HG03045 (cell line): ENCODE results near the gene GLS.
"Not testable (repeated sequence)": the region's sequence is repeated elsewhere in the genome, so short reads cannot be mapped to it uniquely, and the experiment has no call there.

Source experiments
- ATAC-seq: cut with Tn5 transposase; IDR thresholded peaks from one replicate; pipeline ENCODE4 v1.9.1; 2021; ENCODE audit warnings: mild to moderate bottlenecking, moderate library complexity; ENCODE audit not compliant: unreplicated experiment

The GLS gene

GRCh38 chr2:190882856-190883582, 2.4 kb downstream of the GLS start:
- no peak for ATAC-seq

- not testable (repeated sequence) for ATAC-seq
Observed at GRCh38 chr2:190885844-190886243, 5.2 kb downstream of the GLS start.

DNA sequence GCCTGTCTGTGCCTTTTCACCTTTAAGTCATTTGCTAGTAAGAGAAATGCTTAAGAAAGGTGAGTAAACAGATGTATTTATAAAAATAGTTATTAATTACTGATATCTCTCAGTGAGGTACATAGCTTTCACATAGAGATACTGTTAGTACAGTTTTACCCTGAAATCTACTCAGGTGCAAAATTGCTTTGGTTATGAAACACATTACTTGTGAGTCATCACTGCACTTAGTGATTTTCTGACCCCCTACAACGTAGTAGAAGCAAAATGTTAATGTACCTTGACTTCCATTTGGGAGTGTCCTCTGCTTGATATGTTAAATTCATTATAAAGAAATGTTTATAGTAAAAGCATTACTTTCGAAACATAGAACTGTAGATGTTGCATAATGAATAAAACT, 6.5 kb downstream of the GLS start:
- ATAC-seq, result peak; percentile 63

DNA sequence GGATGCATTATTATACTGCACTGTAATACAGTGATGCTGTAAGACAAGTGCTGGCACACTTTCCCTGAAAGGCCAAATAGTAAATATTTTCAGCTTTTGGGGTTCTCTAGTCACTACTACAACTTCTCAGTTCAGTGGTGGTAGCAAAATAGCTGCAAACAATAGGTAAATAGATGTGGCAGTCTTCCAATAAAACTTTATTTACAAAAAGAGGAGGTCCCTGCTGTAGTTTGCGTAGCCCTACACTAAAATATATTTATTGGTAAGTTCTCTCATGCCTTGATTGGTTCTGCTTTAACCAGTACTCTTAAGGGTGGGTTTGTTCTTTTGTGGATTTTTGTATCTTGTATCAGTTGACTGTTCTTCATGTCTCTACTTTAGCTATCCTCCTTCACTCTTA, 7.8 kb downstream of the GLS start:
- ATAC-seq, result no peak

DNA sequence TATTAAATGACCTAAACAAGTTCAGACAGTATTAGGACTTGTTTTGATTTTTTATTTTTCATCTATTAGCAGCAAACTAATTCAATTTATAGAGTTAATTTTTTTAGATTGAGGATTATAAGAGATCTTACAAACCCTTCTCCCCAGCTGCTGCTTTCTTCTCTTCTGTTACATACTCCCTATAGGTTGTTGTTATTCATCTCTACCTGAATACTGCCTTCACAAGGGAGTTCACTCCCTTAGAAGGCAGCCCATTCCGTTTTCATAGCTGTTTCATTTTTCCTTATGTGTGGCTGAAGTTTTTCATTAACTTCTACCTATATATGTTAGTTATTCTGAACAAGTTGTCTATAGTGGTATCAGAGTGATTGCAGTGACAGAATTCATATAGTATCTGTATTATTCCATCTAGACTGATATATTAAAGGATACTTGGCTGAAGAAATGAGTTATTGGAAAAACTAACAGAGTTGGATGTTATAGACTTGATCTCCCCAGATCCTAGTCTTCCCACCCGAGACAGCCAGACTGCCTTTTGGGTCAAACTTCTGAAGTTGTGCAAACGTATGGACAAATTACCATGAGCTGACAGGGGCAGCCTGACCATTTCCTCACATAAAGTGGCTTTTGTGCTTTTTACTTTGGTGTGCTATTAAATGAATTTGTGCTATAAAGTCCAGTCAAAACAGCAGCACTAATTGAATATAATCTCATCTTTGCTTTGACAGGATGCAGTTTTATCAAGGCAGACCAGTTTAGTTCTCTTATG, 8.7 kb downstream of the GLS start:
- no peak for ATAC-seq

GRCh38 chr2:190891372-190891771, 10.8 kb downstream of the GLS start:
- ATAC-seq, result no peak

DNA sequence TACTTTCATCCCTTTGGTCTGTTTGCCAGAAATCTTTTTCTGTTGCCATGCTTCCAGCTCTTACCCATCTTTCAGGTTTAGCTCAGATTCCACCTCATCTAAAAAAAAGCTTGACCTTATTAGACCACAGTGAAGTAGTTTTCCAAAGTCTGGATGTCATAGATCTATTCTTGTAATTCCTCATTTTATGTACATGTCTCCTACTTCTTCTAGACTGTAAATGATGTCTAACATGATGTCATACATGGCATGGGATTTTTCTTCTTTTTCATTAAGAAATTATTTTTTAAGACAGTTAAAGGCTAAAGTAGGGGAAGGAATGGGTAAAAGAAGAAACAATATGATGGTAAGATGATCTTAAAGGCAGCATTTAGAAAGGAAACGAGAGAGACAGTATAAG, 11.3 kb downstream of the GLS start:
- ATAC-seq, result no peak

- no peak for ATAC-seq
Observed at GRCh38 chr2:190893157-190893556, 12.5 kb downstream of the GLS start.

GRCh38 chr2:190896477-190896876, 15.9 kb downstream of the GLS start:
- no peak for ATAC-seq

- no peak for ATAC-seq
Observed at GRCh38 chr2:190903693-190904450, 23.3 kb downstream of the GLS start.

- no peak for ATAC-seq
Observed at GRCh38 chr2:190904640-190905261, 24.1 kb downstream of the GLS start.

GRCh38 chr2:190908532-190908931, 27.9 kb downstream of the GLS start:
- ATAC-seq, result no peak

DNA sequence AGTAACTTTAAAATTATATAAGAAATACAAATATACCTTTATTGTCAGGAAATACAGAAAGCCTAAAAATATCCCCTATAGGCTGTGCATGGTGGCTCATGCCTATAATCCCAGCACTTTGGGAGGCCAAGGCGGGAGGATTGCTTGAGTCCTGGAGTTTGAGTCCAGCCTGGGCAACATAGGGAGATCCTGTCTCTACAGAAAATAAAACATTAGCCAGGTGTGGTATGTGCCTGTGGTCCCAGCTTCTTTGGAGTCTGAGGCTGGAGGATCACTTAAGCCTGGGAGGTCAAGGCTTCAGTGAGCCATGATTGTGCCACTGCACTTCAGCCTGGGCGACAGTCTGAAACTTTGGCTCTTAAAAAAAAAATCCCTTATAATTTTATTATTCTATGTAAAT, 29.1 kb downstream of the GLS start:
- ATAC-seq, result no peak

GRCh38 chr2:190910341-190911136, 29.9 kb downstream of the GLS start:
- no peak for ATAC-seq

- ATAC-seq, result peak; percentile 63
Observed at GRCh38 chr2:190911813-190912212, 31.2 kb downstream of the GLS start.

DNA sequence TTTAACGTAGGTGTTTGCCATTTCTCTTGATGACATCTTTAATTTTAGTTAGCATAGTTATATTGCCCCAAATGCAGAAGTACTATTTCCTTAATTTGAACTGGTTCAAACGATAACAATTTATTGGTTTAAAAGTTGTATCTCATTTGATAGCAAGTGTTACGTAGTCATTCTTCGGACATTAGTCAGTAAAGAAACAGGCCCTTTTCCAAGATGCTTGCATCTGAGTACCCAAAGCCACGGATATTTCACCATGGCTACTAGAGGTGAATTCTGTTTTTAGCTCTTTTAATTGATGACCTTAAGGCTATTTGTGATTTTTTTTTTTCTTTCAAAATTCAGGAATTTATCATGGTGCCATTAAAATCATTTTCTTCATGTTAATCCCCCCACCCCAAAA, 32.1 kb downstream of the GLS start:
- no peak for ATAC-seq

- no peak for ATAC-seq
Observed at GRCh38 chr2:190913725-190914124, 33.1 kb downstream of the GLS start.

DNA sequence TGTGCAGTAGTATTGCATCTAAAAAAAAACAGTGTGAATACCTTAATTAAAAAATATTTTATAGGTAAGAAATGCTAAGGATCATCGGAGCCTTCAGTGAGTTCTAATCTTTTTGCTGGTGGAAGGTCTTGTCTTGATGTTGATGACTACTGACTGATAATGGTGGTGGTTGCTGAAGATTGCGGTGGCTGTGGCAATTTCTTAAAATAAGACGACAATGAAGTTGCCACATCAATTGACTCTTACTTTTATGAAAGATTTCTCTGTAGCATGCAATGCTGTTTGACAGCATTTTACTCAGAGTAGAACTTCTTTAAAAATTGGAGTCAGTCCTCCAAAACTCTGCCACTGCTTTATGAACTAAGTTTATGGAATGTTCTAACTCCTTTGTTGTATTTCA, 36.2 kb downstream of the GLS start:
- no peak for ATAC-seq

GRCh38 chr2:190920085-190920484, 39.5 kb downstream of the GLS start:
- ATAC-seq, result no peak

- ATAC-seq, result no peak
Observed at GRCh38 chr2:190922376-190922775, 41.8 kb downstream of the GLS start.
